HTR-8/SVneo (cell line): Measurements from ENCODE around the gene ATP11A.

Source experiments
- DNase-seq: peaks from one replicate; pipeline ENCODE4 v3.0.0; 2011; ENCODE audit warnings: low spot score, mixed read lengths; ENCODE audit not compliant: insufficient read length
- FAIRE-seq: peaks from 2 replicates; lab custom pipeline; 2011; peaks lifted over from hg19 to GRCh38; lab: Jason Lieb, UNC

ATP11A gene

GRCh38 chr13:112735791-112736190 is 46.0 kb downstream of the ATP11A start:
- FAIRE-seq (no peak), DNase-seq (no peak)

GRCh38 chr13:112737294-112737693 is 47.5 kb downstream of the ATP11A start:
- no peak for FAIRE-seq

GRCh38 chr13:112738606-112739005 is 48.8 kb downstream of the ATP11A start:
- FAIRE-seq (no peak), DNase-seq (no peak)

More at GRCh38 chr13:112737294-112737693, 47.5 kb downstream of the ATP11A start:
- DNase-seq: no peak

- DNase-seq (peak; percentile 41), FAIRE-seq (no peak)
These were observed 50.8 kb downstream of the ATP11A start for GRCh38 chr13:112740502-112741131.

- FAIRE-seq: no peak
- DNase-seq: no peak
These were observed 51.4 kb downstream of the ATP11A start for GRCh38 chr13:112741185-112741755.

GRCh38 chr13:112741835-112742570 is 52.2 kb downstream of the ATP11A start:
- FAIRE-seq (no peak), DNase-seq (no peak)

- DNase-seq (no peak), FAIRE-seq (no peak)
These were observed 52.7 kb downstream of the ATP11A start for GRCh38 chr13:112742583-112742982.

GRCh38 chr13:112743451-112744167 is 53.8 kb downstream of the ATP11A start:
- FAIRE-seq: no peak
- no peak for DNase-seq

GRCh38 chr13:112744168-112745021 is 54.6 kb downstream of the ATP11A start:
- FAIRE-seq (no peak), DNase-seq (no peak)

GRCh38 chr13:112746044-112746443 is 56.2 kb downstream of the ATP11A start:
- no peak for FAIRE-seq
- DNase-seq: no peak

- DNase-seq: no peak
- no peak for FAIRE-seq
These were observed 57.4 kb downstream of the ATP11A start for GRCh38 chr13:112747256-112747655.

- DNase-seq (no peak), FAIRE-seq (no peak)
These were observed 59.3 kb downstream of the ATP11A start for GRCh38 chr13:112748947-112749735.

GRCh38 chr13:112750570-112750969 is 60.7 kb downstream of the ATP11A start:
- no peak for FAIRE-seq
- no peak for DNase-seq

GRCh38 chr13:112751617-112752016 is 61.8 kb downstream of the ATP11A start:
- no peak for DNase-seq

GRCh38 chr13:112752211-112752610 is 62.4 kb downstream of the ATP11A start:
- DNase-seq (no peak), FAIRE-seq (no peak)

More at GRCh38 chr13:112751617-112752016, 61.8 kb downstream of the ATP11A start:
- FAIRE-seq: no peak

- FAIRE-seq: no peak
These were observed 63.1 kb downstream of the ATP11A start for GRCh38 chr13:112752711-112753541.

GRCh38 chr13:112753833-112754232 is 64.0 kb downstream of the ATP11A start:
- FAIRE-seq (no peak), DNase-seq (no peak)

More at GRCh38 chr13:112752711-112753541, 63.1 kb downstream of the ATP11A start:
- no peak for DNase-seq
